Stimulated activated CD8-positive, alpha-beta memory T cell treated with anti-CD3 and anti-CD28 coated beads, Interleukin-4, amount 100 ng/mL, for 48 hours (primary cell): ENCODE data around the gene TPRX1.
"Not testable (repeated sequence)": the region's sequence is repeated elsewhere in the genome, so short reads cannot be mapped to it uniquely, and the experiment has no call there.

Experiments used
- DNase-seq: peaks from one replicate; pipeline ENCODE4 v3.0.0-alpha.2; 2020

The TPRX1 gene

DNA sequence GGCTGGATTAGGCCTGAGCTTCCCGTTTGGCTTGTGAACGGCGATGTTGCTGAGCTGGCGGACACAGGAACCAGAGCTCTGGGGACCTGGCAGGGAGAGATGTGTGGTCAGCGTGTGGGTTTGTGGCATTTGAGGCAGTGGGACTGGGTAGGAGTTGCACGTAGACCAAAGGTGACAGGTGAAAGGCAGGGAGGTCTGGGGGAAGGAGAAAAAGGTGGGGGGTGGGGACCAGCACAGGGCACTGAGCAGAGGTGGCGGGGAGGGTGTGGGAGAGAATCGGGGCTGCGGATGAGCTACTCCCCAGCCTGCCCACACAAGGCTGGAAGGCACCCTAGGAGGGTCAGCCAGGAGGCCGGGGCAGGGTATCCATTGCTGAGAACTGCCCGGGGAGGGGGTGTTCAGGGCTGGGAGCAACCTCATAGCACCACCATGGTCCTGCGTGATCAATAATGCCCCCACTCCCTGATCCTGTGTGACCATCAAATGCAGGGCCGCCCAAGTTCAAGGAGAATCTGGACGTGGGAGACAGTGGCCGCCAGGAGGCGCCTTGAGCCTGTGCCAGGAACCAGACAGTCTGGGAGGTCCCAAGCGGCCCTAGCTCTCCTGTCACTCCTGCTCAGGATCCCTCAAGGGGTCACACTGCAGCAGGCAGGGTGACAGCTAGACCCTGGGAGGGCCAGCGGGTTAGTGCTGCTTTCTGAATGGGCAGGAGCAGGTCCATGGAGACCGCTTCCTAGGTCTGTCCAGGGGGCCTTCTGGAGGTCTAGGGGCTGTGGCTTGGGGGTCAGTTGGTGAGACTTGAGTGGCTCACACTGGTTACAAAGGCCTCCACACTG is 38.6 kb downstream of the TPRX1 start:
- DNase-seq, result peak; percentile 67

DNA sequence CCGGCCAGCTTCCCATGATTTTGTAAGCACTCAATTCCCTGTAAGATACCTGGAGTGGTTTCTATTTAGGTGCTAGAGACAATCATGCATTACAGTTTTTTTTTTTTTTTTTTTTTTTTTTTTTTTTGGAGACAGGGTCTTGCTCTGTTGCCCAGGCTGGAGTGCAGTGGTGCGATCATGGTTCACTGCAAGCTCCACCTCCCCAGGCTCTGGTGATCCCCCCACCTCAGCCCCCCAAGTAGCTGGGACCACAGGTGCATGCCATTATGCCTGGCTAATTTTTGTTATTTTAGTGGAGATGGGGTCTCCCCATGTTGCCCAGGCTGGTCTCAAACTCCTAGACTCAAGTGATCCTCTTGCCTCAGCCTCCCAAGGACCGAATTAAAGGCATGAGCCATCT is 39.6 kb downstream of the TPRX1 start:
- not testable (repeated sequence) for DNase-seq

DNA sequence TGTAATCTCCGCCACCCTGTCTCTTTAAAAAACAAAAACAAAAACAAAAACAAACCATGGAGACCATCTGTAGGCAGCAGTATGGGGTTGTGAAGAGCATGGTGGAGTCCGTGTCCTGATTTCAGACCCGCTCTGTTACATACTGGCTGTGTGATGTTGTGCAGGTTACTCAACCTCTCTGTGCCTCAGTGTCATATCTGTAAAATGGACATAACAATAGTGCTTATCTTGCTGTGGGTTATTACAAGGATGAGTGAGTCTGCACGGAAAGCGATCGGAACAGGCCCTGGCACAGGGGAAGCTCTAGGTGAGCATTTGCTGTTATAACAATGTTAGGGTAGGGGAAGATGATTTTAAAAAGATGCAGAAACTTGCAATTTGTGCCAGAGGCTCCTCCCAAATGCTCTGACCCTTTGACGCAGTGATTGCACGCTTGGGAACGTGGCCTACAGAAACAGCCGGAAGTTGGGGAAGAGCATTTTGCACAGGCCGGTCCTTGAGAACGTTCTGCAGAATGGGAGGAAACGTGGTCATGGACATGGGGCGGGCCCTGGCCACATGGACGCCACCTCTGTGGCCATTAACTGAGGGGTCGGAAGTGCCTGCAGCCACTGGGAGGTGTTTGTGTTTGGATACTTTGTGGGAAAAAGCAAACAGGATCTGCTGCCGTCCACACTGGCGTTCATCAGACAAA is 41.6 kb downstream of the TPRX1 start:
- DNase-seq, result no peak

DNA sequence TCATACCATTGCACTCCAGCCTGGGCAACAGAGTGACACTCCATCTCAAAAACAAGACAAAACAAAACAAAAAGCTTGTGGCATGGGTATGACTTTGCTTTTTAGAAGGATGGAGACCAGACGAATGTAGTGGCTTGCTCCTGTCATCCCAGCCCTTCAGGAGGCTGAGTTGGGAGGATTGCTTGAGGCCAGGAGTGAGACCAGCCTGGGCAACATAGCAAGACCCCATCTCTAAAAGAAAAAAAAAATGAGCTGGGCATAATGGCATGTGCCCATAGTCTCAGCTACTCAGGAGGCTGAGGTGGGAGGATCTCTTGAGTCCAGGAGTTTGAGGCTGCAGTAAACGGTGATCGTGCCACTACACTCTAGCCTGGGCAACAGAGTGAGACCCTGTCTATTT is 42.2 kb downstream of the TPRX1 start:
- no peak for DNase-seq

DNA sequence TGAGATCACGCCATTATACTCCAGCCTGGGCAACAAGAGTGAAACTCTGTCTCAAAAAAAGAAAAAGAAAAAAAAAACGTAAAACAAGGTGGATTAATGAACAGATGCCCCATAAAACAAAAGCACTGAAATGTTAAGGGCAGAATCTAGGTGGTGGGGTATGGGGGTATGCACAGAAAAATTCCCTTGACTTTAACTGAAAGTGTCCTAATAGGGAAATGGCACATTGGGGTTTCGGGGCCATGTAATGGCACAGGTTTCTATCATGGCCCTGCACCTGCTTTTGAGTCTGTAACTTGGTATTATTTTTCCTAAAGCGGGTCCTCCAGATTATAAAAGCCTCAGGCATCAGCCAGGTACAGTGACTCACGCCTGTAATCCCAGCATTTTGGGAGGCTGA is 42.8 kb downstream of the TPRX1 start:
- no peak for DNase-seq

DNA sequence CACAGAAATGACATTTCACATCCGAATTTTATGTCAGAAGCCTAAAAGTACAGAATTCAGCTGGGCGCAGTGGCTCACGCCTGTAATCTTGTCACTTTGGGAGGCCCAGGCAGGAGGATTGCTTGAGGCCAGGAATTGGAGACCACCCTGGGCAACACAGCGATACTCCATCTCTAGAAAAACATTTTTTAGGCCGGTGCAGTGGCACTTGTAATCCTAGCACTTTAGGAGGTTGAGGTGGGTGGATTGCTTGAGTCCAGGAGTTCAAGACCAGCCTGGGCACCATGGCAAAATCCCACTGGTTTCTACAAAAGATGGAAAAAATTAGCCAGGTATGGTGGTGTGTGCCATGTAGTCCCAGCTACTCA is 43.7 kb downstream of the TPRX1 start:
- DNase-seq, result no peak

DNA sequence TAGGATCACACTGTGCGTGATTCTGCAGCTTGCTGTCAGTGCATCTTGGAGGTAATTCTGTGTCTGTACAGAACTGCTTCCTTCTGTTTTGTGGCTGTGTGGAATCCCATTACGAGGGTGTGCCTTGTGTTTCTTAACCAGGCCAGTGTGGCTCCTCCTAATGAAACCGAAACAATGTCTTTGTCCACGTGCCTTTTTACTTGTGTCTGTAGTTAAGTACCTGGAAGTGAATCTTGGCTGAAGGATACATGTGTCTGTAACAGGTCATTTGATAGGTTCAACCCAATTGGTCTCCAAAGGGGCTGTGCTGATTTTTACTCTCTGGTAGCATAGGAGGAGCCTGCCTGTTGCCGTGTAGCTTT is 45.9 kb downstream of the TPRX1 start:
- DNase-seq, result no peak

DNA sequence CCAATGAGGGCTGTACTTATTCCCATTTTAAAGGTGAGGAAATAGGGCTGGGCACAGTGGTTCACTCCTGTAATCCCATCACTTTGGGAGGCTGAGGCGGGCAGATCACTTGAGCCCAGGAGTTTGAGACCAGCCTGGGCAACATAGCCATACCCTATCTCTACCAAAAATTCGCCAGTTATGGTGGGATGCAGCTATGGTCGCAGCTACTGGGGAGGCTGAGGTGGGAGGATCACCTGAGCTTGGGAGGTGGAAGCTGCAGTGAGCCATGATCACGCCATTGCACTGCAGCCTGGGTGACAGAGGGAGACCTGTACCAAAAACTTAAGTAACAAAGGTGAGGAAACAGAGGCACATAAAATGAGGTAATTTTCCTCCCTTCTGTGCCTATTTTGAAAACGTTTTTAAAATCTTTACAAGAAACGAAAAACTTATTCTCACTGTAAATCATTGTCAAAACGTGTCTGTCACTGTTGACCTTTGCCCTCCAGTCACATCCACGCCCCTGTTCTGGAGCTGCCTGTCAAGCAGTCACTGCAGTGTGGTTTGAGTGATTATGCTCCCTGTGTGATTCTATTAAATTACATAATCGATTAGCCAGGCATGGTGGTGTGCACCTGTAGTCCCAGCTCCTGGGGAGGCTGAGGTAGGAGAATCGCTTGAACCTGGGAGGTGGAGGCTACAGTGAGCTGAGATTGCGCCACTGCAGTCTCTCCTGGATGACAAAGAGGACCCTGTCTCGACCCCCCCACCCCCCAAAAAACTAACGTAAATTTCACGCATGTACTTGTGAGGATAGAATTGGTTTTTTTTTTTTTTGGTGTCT is 46.5 kb downstream of the TPRX1 start:
- DNase-seq, result no peak

DNA sequence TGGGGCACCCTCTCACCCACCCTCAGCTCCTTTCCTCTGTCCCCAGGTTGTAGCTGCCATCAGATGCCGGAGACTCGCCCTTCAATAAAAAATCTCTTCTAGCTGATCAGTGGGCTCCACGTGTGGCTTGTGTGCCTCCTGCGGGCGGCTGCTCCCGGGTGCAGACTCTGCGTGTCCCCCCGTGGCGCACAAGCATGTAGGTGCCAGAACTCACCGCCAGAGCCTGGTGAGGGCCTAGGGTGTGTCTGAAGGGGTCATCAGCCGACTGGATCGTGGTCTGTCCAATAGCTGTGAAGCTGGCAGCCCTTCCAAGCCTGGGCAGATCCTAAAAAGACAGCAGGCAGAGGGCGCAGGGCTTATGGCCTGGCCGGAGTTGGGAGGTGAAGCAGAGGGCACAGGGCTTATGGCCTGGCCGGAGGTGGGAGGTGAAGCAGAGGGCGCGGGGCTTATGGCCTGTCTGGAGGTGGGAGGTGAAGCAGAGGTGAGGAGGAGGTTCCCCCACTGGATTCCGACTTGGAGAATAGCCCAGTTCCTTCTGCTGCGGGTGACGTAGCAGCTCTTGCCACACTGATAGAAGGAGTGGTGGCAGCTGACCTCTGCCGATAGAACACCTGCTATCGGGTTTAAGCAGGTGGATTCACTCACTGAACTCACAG is 47.3 kb downstream of the TPRX1 start:
- DNase-seq, result no peak

DNA sequence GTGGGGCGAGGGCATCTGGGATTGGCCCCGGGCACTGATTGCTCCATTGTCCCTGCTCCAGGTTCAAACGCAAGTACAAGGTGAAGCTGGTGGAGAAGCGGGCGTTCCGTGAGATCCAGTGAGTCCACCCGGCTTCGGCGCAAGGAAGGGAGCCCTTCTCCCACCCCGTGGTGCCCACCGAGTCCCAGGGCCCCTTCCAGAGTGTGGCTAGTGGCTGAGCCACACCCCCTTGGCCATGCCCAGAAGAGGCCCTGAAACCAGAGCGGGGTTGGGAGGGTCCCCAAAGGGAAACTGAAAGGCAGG is 47.8 kb downstream of the TPRX1 start:
- no peak for DNase-seq

DNA sequence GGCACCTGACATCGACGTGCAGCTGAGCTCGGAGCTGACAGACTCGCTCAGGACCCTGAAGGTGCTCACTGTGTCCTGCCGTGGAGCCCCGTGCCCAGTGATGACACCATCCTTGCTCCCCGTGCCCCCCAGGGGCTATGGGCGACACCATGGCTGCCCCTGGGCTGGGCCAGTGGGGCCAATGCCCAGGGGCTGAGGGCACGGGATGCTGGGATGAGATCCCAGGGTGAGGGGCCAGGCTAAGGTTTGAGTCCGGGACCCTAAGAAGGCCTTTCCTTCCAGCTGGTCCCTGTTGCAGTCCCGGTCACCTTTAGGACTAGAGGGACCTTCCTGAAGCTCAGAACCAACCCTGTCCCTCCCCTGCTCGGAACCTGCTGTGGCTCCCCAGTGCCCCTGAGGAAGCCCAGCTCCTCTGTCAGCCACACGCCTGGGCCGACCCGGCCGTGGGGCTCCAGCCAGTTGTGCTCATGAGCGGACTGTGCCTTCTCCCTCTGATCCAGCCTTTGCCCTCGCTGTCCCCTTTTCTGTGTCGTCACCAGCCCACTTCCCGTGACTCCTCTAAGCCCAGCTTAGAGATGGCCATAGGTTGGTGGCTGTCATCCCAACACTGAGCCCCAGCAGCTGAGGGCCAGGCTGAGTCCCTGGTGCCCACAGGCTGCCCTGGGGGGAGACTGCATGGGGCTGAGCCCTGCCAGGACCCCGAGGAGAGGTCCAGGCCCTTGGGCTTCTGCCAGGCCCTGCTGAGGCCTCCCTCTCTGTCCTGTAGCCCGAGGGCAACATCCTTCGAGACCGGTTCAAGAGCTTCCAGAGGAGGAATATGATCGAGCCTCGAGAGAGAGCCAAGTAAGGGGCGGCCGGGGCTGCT is 48.4 kb downstream of the TPRX1 start:
- DNase-seq, result no peak

DNA sequence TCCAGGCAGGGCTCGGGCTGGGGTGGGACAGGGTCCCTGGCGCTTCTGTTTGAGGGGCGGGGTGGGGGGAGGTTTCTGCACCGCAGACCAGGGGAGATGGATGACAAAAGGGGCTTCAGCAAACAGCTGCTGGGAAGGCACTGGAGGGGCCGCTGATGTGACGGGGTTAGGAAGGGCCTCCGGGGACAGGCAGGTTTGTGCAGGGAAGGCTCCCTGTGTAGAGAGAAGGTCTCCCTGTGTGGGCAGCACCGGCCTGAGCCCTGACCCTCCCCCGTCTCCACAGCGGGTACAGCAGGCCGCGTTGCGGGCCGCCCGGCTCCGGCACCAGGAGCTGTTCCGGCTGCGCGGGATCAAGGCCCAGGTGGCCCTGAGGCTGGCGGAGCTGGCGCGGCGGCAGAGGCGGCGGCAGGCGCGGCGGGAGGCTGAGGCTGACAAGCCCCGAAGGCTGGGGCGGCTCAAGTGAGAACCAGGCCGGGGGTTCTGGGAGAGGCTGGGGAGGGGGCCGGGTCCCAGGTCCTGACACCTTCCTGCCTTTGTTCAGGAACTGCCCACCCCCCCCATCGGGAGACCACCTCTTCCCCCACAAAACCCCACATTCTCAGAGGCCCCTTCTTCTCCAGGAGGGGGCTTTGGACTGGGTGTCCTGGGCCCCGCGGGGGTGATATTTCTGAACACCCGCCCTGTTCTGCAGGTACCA is 49.1 kb downstream of the TPRX1 start:
- no peak for DNase-seq

DNA sequence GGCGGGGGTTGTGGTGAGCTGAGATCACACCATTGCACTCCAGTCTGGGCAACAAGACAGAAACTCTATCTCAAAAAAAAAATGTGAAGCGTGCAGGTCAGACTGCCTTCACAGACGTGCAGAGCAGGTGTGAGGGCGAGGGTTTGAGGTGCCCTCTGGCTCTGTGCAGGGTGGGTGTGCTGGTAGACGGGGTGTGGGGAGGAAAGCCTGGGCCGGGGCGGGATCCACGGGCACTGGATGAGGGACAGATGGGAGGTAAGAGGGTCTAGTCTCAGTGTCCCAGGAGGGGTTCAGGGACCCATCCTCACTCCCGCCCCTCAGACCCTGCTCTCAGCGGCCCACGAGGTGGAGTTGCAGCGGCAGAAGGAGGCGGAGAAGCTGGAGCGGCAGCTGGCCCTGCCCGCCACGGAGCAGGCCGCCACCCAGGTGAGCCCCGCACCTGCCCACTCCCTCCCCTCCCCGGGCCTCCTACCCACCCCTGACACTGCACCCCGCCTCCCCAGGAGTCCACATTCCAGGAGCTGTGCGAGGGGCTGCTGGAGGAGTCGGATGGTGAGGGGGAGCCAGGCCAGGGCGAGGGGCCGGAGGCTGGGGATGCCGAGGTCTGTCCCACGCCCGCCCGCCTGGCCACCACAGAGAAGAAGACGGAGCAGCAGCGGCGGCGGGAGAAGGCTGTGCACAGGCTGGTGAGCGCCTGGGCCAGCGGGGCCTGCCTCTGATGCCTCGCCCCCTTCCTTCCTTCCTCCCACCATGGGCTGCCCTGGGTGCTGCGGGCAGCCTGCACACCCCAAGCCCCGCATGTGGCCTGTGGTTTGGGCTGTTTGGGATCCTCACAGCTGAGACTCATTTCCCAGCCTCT is 49.9 kb downstream of the TPRX1 start:
- DNase-seq, result no peak

DNA sequence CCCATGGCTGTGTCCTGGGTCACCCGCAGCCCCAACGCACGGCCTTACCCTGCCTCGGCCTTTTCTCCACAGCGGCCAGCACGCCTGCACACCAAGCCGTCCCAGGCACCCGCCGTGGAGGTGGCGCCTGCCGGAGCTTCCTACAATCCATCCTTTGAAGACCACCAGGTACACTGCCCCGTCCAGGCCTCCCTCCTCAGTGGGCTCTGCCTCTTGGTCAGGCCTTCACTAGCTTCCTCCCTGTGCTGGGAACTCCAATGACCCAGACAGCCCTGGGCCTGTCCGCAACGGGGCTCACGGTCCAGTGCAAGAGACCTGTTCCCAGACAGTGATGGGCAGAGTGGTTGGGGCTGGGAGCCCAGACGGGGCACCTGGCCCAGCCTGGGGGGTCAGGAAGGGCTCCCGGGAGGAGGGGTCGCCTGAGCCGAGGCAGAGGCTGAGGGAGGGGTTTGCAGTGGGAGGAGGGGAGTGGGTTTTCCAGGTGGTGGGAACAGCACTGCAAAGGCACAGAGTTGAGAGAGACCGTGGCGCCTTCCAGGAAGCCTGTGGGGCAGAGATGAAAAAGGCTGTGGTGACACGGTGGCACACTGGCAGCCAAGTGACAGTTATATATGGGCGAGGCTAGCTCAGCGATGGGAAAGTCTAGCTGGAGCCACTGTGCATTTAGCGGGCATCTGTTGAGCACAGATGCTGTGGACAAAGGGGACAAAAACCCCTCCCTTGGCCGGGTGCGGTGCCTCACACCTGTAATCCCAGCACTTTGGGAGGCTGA is 51.7 kb downstream of the TPRX1 start:
- no peak for DNase-seq
